D721Med (cell line): ENCODE results near the gene NFIA.

ENCODE experiments used
- DNase-seq: peaks from one replicate; pipeline ENCODE4 v3.0.0; 2011; ENCODE audit warnings: low spot score; ENCODE audit not compliant: insufficient read length
- FAIRE-seq: peaks from 2 replicates; lab custom pipeline; 2011; peaks lifted over from hg19 to GRCh38; lab: Jason Lieb, UNC
- CTCF ChIP-seq: IDR thresholded peaks from 2 replicates; pipeline ENCODE4 v1.5.1; 2012; ENCODE audit warnings: mild to moderate bottlenecking, control low read depth; ENCODE audit not compliant: insufficient read depth; ENCODE audit errors: missing control alignments

The NFIA gene

GRCh38 chr1:61139775-61140549 lies 57.6 kb downstream of the NFIA start:
- FAIRE-seq (no peak), DNase-seq (no peak)
- TF ChIP-seq CTCF = no peak

GRCh38 chr1:61140778-61141177 lies 58.4 kb downstream of the NFIA start:
- no peak for FAIRE-seq
- no peak for DNase-seq
- TF ChIP-seq CTCF = no peak

- TF ChIP-seq CTCF = no peak
- FAIRE-seq (no peak), DNase-seq (no peak)
Measured at GRCh38 chr1:61141288-61142042, 59.1 kb downstream of the NFIA start.

GRCh38 chr1:61142043-61142440 lies 59.7 kb downstream of the NFIA start:
- TF ChIP-seq CTCF = no peak
- DNase-seq (no peak), FAIRE-seq (no peak)

GRCh38 chr1:61142726-61143500 lies 60.6 kb downstream of the NFIA start:
- no peak for FAIRE-seq
- no peak for TF ChIP-seq CTCF
- no peak for DNase-seq

GRCh38 chr1:61143821-61144424 lies 61.6 kb downstream of the NFIA start:
- no peak for FAIRE-seq
- no peak for DNase-seq
- TF ChIP-seq CTCF = no peak
